H9 (cell line): Measurements from ENCODE around the gene CCDC40. TPM values are rescaled to one million over a fixed set of nuclear protein-coding genes. Genes with fewer than 3 reads are reported as not detected.
A peak's percentile ranks its signal among the peaks of the same experiment; 100 is the strongest.

Source experiments
- DNase-seq: peaks from one replicate; pipeline ENCODE4 v3.0.0-alpha.2; 2017
- H2AFZ ChIP-seq: one replicate; pipeline ENCODE4 v1.6.1; 2013; ENCODE audit warnings: mild to moderate bottlenecking, low read length, control low read depth, moderate library complexity
- H2AK5ac ChIP-seq: 2 replicates; pipeline ENCODE4 v1.6.1; 2013; ENCODE audit warnings: low read length, control low read depth, mixed read lengths; ENCODE audit not compliant: insufficient read length
- H2BK120ac ChIP-seq: one replicate; pipeline ENCODE4 v1.6.1; 2013; ENCODE audit warnings: low read depth, mild to moderate bottlenecking, low read length, control low read depth, inconsistent platforms; ENCODE audit not compliant: poor library complexity, severe bottlenecking
- H2BK12ac ChIP-seq: 2 replicates; pipeline ENCODE4 v1.6.1; 2013; ENCODE audit warnings: low read length, control low read depth, mixed read lengths, low read depth; ENCODE audit not compliant: insufficient read length
- H2BK15ac ChIP-seq: 2 replicates; pipeline ENCODE4 v1.6.1; 2013; ENCODE audit warnings: low read depth, low read length, control low read depth
- H2BK20ac ChIP-seq: one replicate; pipeline ENCODE4 v1.6.1; 2013; ENCODE audit warnings: low read depth, mild to moderate bottlenecking, low read length, control low read depth, inconsistent platforms; ENCODE audit not compliant: poor library complexity, severe bottlenecking
- H2BK5ac ChIP-seq: 2 replicates; pipeline ENCODE4 v1.6.1; 2013; ENCODE audit warnings: low read length, control low read depth, mixed read lengths; ENCODE audit not compliant: insufficient read length
- H3K14ac ChIP-seq: 2 replicates; pipeline ENCODE4 v1.6.1; 2013; ENCODE audit warnings: low read length, control low read depth; ENCODE audit not compliant: insufficient read depth
- H3K18ac ChIP-seq: 2 replicates; pipeline ENCODE4 v1.6.1; 2013; ENCODE audit warnings: low read depth, mild to moderate bottlenecking, mixed read lengths, low read length, control low read depth; ENCODE audit not compliant: insufficient read length
- H3K23ac ChIP-seq: 2 replicates; pipeline ENCODE4 v1.6.1; 2013; ENCODE audit warnings: low read length, control low read depth, mixed read lengths, low read depth; ENCODE audit not compliant: insufficient read length
- H3K23me2 ChIP-seq: 2 replicates; pipeline ENCODE4 v1.6.1; 2013; ENCODE audit warnings: low read depth, mild to moderate bottlenecking, mixed read lengths, low read length, control low read depth; ENCODE audit not compliant: insufficient read length, poor library complexity, severe bottlenecking
- H3K27ac ChIP-seq: 2 replicates; pipeline ENCODE4 v1.5.1; 2013; ENCODE audit warnings: low read length, control low read depth, mixed read lengths, low read depth; ENCODE audit not compliant: insufficient read length
- H3K27me3 ChIP-seq: 2 replicates; pipeline ENCODE4 v1.6.1; 2013; ENCODE audit warnings: low read length, control low read depth, inconsistent platforms; ENCODE audit not compliant: insufficient read depth
- H3K4ac ChIP-seq: 2 replicates; pipeline ENCODE4 v1.6.1; 2013; ENCODE audit warnings: low read depth, mild to moderate bottlenecking, control low read depth, inconsistent platforms, low read length, moderate library complexity
- H3K4me1 ChIP-seq: 2 replicates; pipeline ENCODE4 v1.6.1; 2013; ENCODE audit warnings: low read length, control low read depth, inconsistent platforms; ENCODE audit not compliant: insufficient read depth
- H3K4me2 ChIP-seq: 2 replicates; pipeline ENCODE4 v1.6.1; 2013; ENCODE audit warnings: low read length, control low read depth, mixed read lengths; ENCODE audit not compliant: insufficient read length, insufficient read depth
- H3K56ac ChIP-seq: 2 replicates; pipeline ENCODE4 v1.6.1; 2013; ENCODE audit warnings: low read depth, mild to moderate bottlenecking, mixed read lengths, low read length, control low read depth; ENCODE audit not compliant: insufficient read length
- H3K79me1 ChIP-seq: 2 replicates; pipeline ENCODE4 v1.6.1; 2013; ENCODE audit warnings: low read depth, mild to moderate bottlenecking, moderate library complexity, low read length, control low read depth, inconsistent platforms; ENCODE audit not compliant: insufficient read depth, poor library complexity, severe bottlenecking
- H3K79me2 ChIP-seq: 2 replicates; pipeline ENCODE4 v1.6.1; 2013; ENCODE audit warnings: low read length, control low read depth, inconsistent platforms; ENCODE audit not compliant: insufficient read depth
- H3K9ac ChIP-seq: 2 replicates; pipeline ENCODE4 v1.6.1; 2013; ENCODE audit warnings: low read length, control low read depth, mixed read lengths; ENCODE audit not compliant: insufficient read length; ENCODE audit errors: extremely low read depth
- H3K9me3 ChIP-seq: one replicate; pipeline ENCODE4 v1.6.1; 2013; ENCODE audit warnings: low read depth, low read length, inconsistent platforms; ENCODE audit not compliant: control insufficient read depth
- H3T11ph ChIP-seq: one replicate; pipeline ENCODE4 v1.6.1; 2013; ENCODE audit warnings: mild to moderate bottlenecking, low read length, control low read depth, inconsistent platforms
- H4K20me1 ChIP-seq: one replicate; pipeline ENCODE4 v1.6.1; 2013; ENCODE audit not compliant: control insufficient read depth, insufficient read length, insufficient read depth
- H4K5ac ChIP-seq: 2 replicates; pipeline ENCODE4 v1.6.1; 2013; ENCODE audit warnings: low read depth, mild to moderate bottlenecking, mixed read lengths, low read length, control low read depth; ENCODE audit not compliant: insufficient read length
- H4K8ac ChIP-seq: replicated peaks from 2 replicates; pipeline ENCODE4 v1.6.1; 2013; ENCODE audit warnings: low read length, control low read depth, mixed read lengths, low read depth; ENCODE audit not compliant: insufficient read length
- H4K91ac ChIP-seq: 2 replicates; pipeline ENCODE4 v1.6.1; 2013; ENCODE audit warnings: low read depth, mild to moderate bottlenecking, moderate library complexity, mixed read lengths, low read length, control low read depth; ENCODE audit not compliant: insufficient read length
- H3K27ac Mint-ChIP-seq, 3 experiments: 2 replicates in 2 of 3; 3 replicates in 1 of 3; pipeline ENCODE4 v1.8.0; 2020 to 2021; ENCODE audit warnings: mixed read lengths in 3 of 3, mild to moderate bottlenecking in 1 of 3, moderate library complexity in 1 of 3
- H3K27me3 Mint-ChIP-seq: 2 replicates; pipeline ENCODE4 v1.8.0; 2021; ENCODE audit warnings: low read depth, mild to moderate bottlenecking, moderate library complexity, mixed read lengths
- H3K36me3 Mint-ChIP-seq, 3 experiments: 2 replicates in 2 of 3; 3 replicates in 1 of 3; pipeline ENCODE4 v1.8.0; 2020 to 2021; ENCODE audit warnings: low read depth in 3 of 3, mixed read lengths in 3 of 3; ENCODE audit not compliant: insufficient read depth in 1 of 3
- H3K4me1 Mint-ChIP-seq, 2 experiments: 2 replicates each; pipeline ENCODE4 v1.8.0; 2020; ENCODE audit warnings: mixed read lengths in 2 of 2
- H3K4me3 Mint-ChIP-seq, 2 experiments: 2 replicates in 1 of 2; 3 replicates in 1 of 2; pipeline ENCODE4 v1.8.0; 2020 to 2021; ENCODE audit warnings: mild to moderate bottlenecking in 2 of 2, mixed read lengths in 2 of 2, moderate library complexity in 1 of 2
- H3K9me3 Mint-ChIP-seq, 2 experiments: 2 replicates in 1 of 2; 3 replicates in 1 of 2; pipeline ENCODE4 v1.8.0; 2020; ENCODE audit warnings: mild to moderate bottlenecking in 2 of 2, mixed read lengths in 2 of 2, moderate library complexity in 1 of 2
- WGBS: extraction: QIAGEN DNeasy Blood & Tissue Kit; methylation state at CpG from one replicate; pipeline ENCODE4 v1.1.7; 2013; ENCODE audit warnings: missing lambda C conversion rate, low lambda C conversion rate, mixed read lengths; ENCODE audit not compliant: insufficient read length; ENCODE audit errors: extremely low coverage; 5-methylcytosine and 5-hydroxymethylcytosine counted together
- total RNA-seq: library from RNA; stranded (reverse); gene quantifications from 2 replicates; pipeline ENCODE4 v1.2.1, GENCODE V29; 2021
- TF ChIP-seq, protein P1 (sequence below): fragments of 200-600 bp; sonication (generic); conservative IDR thresholded peaks from 3 replicates; pipeline ENCODE4 v1.8.0; 2021; ENCODE audit warnings: antibody characterized with exemption, mild to moderate bottlenecking

CCDC40 gene
- total RNA-seq, 1 experiment from 2014 or later, result 8.9 TPM

DNA sequence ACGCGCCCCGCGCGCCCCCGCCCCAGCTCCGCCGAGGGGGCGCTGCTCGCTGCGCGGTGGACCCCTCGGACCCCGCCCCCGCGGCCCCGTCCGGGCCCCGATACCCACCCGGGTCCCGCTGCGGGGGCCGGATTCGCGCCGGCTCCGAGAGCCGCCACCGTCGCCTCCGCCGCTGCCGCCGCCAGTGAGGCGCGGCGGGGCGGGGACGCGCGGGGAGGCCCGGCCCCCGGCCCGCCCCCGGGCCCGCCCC, 830 bp upstream of the CCDC40 start, which contains the start of gene TBC1D16:
Gene TBC1D16 (minus strand): TSS at position 186 of the 250 bp plus-strand sequence. CDS start 22,325 bp downstream, outside the sequence.
- Histone ChIP-seq H3K23me2 (peaks cover 12% of the 10 kb centered on the region), H2BK20ac (no peak within 1 kb of the TSS), H3K56ac (no peak within 1 kb of the TSS), H3K4ac (no peak within 1 kb of the TSS), H4K20me1 (peaks cover 2% of the 10 kb centered on the region), H4K8ac (no peak within 1 kb of the TSS), H3T11ph (no peak within 1 kb of the TSS), H2AFZ (no peak within 1 kb of the TSS), H3K27me3 (no peaks in the 10 kb centered on the region), H3K27ac (no peak within 1 kb of the TSS), H3K9ac (peak within 1 kb of the TSS; percentile 79), H4K91ac (no peak within 1 kb of the TSS), H3K79me2 (peaks cover 29% of the 10 kb centered on the region; the same call in 1 of the 2 replicates), H3K79me1 (peaks cover 7% of the 10 kb centered on the region), H3K9me3 (no peaks in the 10 kb centered on the region), H2BK120ac (no peak within 1 kb of the TSS), H3K4me1 (no peaks in the 10 kb centered on the region; the same call in 1 of the 2 replicates), H3K23ac (no peak within 1 kb of the TSS), H3K18ac (peak within 1 kb of the TSS; percentile 94), H4K5ac (no peak within 1 kb of the TSS), H2BK15ac (no peak within 1 kb of the TSS), H3K14ac (peak within 1 kb of the TSS; percentile 96), H3K4me2 (peak within 1 kb of the TSS; percentile 91), H2BK5ac (no peak within 1 kb of the TSS), H2AK5ac (no peak within 1 kb of the TSS), H2BK12ac (no peak within 1 kb of the TSS)
- H3K9me3 Mint-ChIP-seq, result no peaks in the 10 kb centered on the region
- no peaks in the 10 kb centered on the region for H3K27me3 Mint-ChIP-seq
- H3K27ac Mint-ChIP-seq, result peak within 1 kb of the TSS; percentile 43 to 98 (median 93)
- no CpG with 5 or more reads among the region's 46 CpGs for WGBS
- TF ChIP-seq, protein P1, sequence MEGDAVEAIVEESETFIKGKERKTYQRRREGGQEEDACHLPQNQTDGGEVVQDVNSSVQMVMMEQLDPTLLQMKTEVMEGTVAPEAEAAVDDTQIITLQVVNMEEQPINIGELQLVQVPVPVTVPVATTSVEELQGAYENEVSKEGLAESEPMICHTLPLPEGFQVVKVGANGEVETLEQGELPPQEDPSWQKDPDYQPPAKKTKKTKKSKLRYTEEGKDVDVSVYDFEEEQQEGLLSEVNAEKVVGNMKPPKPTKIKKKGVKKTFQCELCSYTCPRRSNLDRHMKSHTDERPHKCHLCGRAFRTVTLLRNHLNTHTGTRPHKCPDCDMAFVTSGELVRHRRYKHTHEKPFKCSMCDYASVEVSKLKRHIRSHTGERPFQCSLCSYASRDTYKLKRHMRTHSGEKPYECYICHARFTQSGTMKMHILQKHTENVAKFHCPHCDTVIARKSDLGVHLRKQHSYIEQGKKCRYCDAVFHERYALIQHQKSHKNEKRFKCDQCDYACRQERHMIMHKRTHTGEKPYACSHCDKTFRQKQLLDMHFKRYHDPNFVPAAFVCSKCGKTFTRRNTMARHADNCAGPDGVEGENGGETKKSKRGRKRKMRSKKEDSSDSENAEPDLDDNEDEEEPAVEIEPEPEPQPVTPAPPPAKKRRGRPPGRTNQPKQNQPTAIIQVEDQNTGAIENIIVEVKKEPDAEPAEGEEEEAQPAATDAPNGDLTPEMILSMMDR, result no peak
- H3K4me1 Mint-ChIP-seq, result peaks cover 30 to 39% of the 10 kb centered on the region in 2 experiments
- DNase-seq, result no peak
- peak within 1 kb of the TSS; percentile 95 to 96 for H3K4me3 Mint-ChIP-seq
- H3K36me3 Mint-ChIP-seq, result peaks cover 3 to 10% (median 7%) of the 10 kb centered on the region in 3 experiments; a peak in 5 of 7 replicates
